ENCODE measurements around the gene SETSIP. TPM values are rescaled to one million over a fixed set of nuclear protein-coding genes. Genes with fewer than 3 reads are reported as not detected.
A peak's percentile ranks its signal among the peaks of the same experiment; 100 is the strongest.

Gene SETSIP
- total RNA-seq, 1 experiment from 2014 or later: not detected

DNA sequence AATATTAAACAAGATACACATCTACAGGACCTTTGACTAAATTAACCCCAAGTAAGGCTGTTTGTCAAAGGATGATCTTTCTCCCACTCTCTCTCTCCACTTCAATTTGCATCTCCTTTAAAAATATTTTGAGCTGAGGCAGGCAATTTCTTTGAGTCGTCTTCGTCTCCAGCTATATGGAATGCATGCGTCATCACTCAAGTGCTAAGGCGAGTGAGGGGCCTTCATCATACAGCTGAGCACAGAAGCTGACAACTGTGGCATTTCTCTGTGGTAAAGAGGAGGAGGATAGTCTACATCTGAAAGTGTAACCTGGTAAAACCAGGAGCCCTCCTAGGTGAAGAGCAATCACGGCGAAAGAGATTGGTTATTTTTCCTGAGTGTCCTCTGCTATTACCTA lies 37.8 kb downstream of the SETSIP start:
- Histone ChIP-seq H3K9me3 (ENCODE audit: insufficient read depth, low read depth) (no peaks in the 10 kb centered on the region), H4K20me1 (ENCODE audit: insufficient read depth) (no peaks in the 10 kb centered on the region), H3F3A (ENCODE audit: insufficient read depth, low read depth) (no peaks in the 10 kb centered on the region), H3K27ac (no peak overlapping the region), H3K36me3 (ENCODE audit: low read depth) (no peaks in the 10 kb centered on the region), H3K9me2 (ENCODE audit: insufficient read depth) (no peaks in the 10 kb centered on the region), H3K4me2 (no peak overlapping the region), H3K4me3 (no peak overlapping the region), H3K4me1 (replicated peaks; ENCODE audit: insufficient read depth) (no peaks in the 10 kb centered on the region), H3K79me2 (ENCODE audit: low read depth) (no peaks in the 10 kb centered on the region), H3K27me3 (ENCODE audit: insufficient read depth, low read depth) (no peaks in the 10 kb centered on the region), H2AFZ (no peak overlapping the region)
- POLR2A ChIA-PET (ENCODE audit: unreplicated experiment): no interaction called here
- intact Hi-C loops (cut with micrococcal nuclease; ENCODE audit: unreplicated experiment): no loop called here
- BruUV-seq (replicated peaks): no TSS peak
- TF ChIP-seq, protein P1, sequence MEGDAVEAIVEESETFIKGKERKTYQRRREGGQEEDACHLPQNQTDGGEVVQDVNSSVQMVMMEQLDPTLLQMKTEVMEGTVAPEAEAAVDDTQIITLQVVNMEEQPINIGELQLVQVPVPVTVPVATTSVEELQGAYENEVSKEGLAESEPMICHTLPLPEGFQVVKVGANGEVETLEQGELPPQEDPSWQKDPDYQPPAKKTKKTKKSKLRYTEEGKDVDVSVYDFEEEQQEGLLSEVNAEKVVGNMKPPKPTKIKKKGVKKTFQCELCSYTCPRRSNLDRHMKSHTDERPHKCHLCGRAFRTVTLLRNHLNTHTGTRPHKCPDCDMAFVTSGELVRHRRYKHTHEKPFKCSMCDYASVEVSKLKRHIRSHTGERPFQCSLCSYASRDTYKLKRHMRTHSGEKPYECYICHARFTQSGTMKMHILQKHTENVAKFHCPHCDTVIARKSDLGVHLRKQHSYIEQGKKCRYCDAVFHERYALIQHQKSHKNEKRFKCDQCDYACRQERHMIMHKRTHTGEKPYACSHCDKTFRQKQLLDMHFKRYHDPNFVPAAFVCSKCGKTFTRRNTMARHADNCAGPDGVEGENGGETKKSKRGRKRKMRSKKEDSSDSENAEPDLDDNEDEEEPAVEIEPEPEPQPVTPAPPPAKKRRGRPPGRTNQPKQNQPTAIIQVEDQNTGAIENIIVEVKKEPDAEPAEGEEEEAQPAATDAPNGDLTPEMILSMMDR (conservative IDR thresholded peaks at IDR 0.05): no peak
- no peak for TF ChIP-seq EZH2 (IDR thresholded peaks at IDR 0.05; ENCODE audit: low read depth)
- CTCF ChIA-PET: no interaction called here
- DNase-seq: no peak

DNA sequence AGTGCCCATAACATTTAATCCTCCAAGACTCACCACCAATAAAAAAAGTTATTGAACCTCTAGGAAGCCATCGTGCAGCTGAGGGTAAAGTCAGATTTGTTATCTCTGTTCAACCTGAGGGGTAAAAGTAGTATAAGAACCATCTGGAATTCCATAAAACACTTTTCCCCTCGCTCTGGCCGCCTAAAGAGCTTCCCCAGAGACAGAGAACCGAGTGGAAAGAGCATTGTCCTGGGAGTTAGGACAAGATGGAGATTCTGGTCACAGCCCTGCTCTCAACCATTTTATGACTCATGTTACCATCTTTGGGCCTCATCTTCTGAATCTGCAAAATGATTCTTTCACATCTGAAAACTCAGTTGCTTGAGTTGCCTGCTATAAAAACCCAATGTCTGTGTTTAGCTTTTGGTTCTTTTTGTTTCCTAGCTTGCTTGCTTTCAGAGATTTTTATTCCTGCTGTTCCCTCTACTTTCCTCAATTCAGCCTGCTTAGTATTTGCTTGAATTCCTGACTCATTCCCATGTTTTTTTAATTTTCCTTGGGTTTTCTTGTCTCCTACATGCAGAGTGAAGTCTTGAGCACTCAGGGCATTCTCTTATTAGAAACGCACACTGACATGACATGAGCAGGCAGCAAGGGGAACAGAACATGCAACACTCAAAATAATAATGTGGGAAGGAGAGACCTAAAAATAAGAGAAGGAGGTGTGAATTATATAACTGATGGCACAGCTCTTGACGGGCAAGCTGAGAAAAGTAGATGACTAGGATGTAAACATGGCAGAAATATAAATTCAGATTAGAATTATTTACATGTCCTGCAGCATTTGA lies 43.7 kb downstream of the SETSIP start:
- H3K79me2 ChIP-seq (ENCODE audit: low read depth): no peaks in the 10 kb centered on the region
- peak overlapping the region; percentile 95 for H3K4me3 ChIP-seq
- TF ChIP-seq, protein P1 (conservative IDR thresholded peaks at IDR 0.05): no peak
- TF ChIP-seq EZH2 (IDR thresholded peaks at IDR 0.05; ENCODE audit: low read depth): no peak
- H3K4me2 ChIP-seq: peak overlapping the region; percentile 97
- H3K4me1 ChIP-seq (replicated peaks; ENCODE audit: insufficient read depth): peaks cover 22% of the 10 kb centered on the region
- no peaks in the 10 kb centered on the region for H3K36me3 ChIP-seq (ENCODE audit: low read depth)
- no peak for DNase-seq
- no peaks in the 10 kb centered on the region for H4K20me1 ChIP-seq (ENCODE audit: insufficient read depth)
- peak overlapping the region; percentile 66 for H3K27ac ChIP-seq
- no peaks in the 10 kb centered on the region for H3K27me3 ChIP-seq (ENCODE audit: insufficient read depth, low read depth)
- ChIA-PET POLR2A (ENCODE audit: unreplicated experiment) (interaction anchor here (0.6 kb wide), 1 partner anchor 912 kb away, joined by 3 read pairs; no protein-coding TSS in a partner anchor), CTCF (no interaction called here)
- no peaks in the 10 kb centered on the region for H3K9me2 ChIP-seq (ENCODE audit: insufficient read depth)
- H2AFZ ChIP-seq: peak overlapping the region; percentile 99; the same call in 1 of the 2 replicates
- BruUV-seq (replicated peaks): no TSS peak
- H3K9me3 ChIP-seq (ENCODE audit: insufficient read depth, low read depth): no peaks in the 10 kb centered on the region
- H3F3A ChIP-seq (ENCODE audit: insufficient read depth, low read depth): peaks cover 13% of the 10 kb centered on the region
- intact Hi-C loops (cut with micrococcal nuclease; ENCODE audit: unreplicated experiment): no loop called here

DNA sequence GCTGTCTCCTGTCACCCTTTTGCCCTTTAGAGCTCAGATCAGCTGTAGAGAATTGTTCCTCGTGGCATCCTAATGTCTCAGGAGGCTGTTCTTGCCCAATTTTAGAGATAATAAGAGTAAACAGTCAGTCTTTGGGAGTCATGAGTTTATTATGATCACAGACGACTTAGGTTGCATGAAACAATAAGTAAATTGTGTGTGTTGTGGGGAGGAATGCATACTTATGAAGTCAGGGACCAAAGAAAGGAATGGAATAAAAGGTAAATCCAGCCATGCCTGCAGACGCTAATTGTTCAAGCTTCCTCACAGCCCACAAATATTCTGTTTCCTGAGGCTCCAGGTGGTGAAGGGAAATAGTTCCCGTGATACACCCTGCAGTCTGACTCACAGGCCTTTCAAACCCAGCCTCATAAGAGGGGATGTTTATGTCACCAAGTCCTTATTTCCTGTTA lies 44.5 kb downstream of the SETSIP start:
- Histone ChIP-seq H3K4me1 (replicated peaks; ENCODE audit: insufficient read depth) (peaks cover 22% of the 10 kb centered on the region), H3K4me3 (peak overlapping the region; percentile 95), H3K9me2 (ENCODE audit: insufficient read depth) (no peaks in the 10 kb centered on the region), H3K27ac (peak overlapping the region; percentile 66), H3F3A (ENCODE audit: insufficient read depth, low read depth) (peaks cover 13% of the 10 kb centered on the region), H3K9me3 (ENCODE audit: insufficient read depth, low read depth) (no peaks in the 10 kb centered on the region), H4K20me1 (ENCODE audit: insufficient read depth) (no peaks in the 10 kb centered on the region), H3K27me3 (ENCODE audit: insufficient read depth, low read depth) (no peaks in the 10 kb centered on the region), H3K79me2 (ENCODE audit: low read depth) (no peaks in the 10 kb centered on the region), H3K36me3 (ENCODE audit: low read depth) (no peaks in the 10 kb centered on the region), H2AFZ (peak overlapping the region; percentile 99), H3K4me2 (peak overlapping the region; percentile 97)
- TF ChIP-seq, protein P1 (conservative IDR thresholded peaks at IDR 0.05): no peak
- TF ChIP-seq EZH2 (IDR thresholded peaks at IDR 0.05; ENCODE audit: low read depth): no peak
- peak; percentile 44 to 93 for DNase-seq
- ChIA-PET CTCF (no interaction called here), POLR2A (ENCODE audit: unreplicated experiment) (interaction anchor here (0.5 to 0.6 kb wide), 2 partner anchors 913 to 1149 kb away, joined by 3 read pairs; no protein-coding TSS in a partner anchor)
- intact Hi-C loops (cut with micrococcal nuclease; ENCODE audit: unreplicated experiment): no loop called here
- BruUV-seq (replicated peaks): TSS peak; percentile 48

Measured in PC-9 (cell line).